GM18520 (cell line): ENCODE results near the gene CD79A.

ENCODE experiments used
- ATAC-seq: cut with Tn5 transposase; IDR thresholded peaks from one replicate; pipeline ENCODE4 v1.9.1; 2021; ENCODE audit not compliant: unreplicated experiment

Gene CD79A

DNA sequence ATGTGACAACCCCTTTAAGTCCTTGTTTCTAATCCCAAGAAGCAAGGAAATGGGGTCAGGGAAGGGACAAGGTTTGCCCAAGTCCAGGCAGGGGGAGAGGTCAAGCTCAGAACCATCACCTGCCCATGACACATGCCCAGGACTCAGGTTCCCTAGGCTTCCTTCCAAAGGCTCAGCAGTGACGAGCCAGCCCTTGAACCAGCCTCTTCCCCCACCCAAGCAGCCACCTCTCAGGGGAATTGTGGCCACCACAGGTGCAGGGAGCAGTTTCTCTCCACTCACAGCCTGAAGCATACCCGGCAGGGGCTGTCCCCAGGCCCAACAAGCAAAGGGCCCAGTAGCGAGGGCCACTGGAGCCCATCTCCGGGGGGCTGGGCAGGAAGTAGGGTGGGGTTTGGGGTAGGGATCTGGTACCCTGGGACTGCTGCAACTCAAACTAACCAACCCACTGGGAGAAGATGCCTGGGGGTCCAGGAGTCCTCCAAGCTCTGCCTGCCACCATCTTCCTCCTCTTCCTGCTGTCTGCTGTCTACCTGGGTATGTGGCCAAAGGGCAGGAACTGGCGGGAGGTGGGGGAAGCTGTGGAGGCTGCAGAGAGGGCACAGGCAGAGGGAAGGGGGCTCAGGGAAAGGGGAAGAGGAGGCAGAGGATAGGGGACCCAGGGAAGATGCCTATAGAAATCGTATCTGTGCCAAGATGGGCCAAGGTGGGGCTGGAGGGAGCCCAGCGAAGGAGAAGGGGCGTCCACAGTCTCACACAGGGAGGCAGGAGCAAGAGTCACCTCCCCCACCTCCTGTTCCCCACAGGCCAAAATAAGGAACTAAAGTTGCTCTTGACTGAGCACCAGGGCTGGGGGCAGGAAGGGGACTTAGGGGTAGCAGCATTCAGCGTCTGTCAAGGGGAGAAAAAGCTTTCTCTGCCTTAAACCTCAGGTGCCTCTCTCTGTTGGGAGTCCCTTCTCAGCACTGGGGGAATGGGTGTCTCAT lies at the start of gene CD79A:
TSS of gene CD79A (plus strand) at position 433 of the 986 bp plus-strand sequence. CDS start at position 459, 26 bp downstream.
- peak; percentile 41 for ATAC-seq

DNA sequence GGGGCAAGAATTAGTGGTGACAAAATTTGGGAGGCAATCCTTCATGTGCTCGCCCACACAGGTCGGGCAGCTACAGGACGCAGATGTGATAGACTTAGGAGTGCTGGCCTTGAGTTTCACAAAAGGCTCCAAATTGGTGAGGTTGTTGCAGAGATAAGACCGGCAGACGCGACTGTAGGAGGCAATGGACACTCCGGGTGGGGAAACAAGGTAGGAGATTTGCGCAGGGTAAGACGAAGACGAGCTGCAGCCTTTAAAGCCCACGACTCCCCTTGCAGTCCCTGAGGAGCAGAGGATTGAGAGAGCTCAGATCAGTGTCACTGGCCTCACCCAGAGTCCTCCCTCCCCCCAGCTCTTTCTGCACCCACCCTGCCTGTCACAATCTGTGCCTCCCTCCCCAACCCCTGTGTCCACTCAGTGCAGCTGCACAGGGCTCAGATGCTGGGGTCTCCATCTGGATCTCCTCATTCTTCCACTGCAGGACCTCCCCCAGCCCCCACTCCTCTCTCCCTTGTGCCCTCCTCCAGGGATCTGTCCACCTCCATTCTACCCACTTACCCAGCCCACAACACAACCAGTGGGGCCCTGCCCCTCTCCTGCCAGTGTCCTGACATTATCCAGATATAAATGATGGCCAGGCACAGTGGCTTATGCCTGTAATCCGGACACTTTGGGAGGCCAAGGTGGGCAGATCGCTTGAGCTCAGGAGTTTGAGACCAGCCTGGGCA lies 38.9 kb upstream of the CD79A start:
- no peak for ATAC-seq

GRCh38 chr19:41839211-41839610 lies 37.9 kb upstream of the CD79A start:
- ATAC-seq, result no peak

DNA sequence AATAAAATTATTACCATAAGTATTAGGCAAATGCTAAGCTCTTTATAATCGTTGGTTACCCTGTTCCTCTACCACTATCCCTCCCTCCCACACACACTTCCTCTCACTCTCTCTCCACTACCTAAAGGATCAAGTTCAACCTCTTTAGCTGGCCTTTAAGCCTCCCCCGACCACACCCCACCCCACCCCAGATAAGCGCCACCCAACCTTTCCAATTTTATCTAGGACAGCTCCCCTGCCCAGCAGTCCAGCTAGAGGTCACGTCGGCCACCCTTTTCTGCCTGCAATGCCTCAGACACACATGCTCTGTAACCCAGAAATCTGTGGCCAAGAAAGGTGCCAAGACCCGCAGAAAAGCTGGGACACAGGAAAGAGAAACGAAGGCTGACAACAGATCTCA lies 33.7 kb upstream of the CD79A start:
- no peak for ATAC-seq

DNA sequence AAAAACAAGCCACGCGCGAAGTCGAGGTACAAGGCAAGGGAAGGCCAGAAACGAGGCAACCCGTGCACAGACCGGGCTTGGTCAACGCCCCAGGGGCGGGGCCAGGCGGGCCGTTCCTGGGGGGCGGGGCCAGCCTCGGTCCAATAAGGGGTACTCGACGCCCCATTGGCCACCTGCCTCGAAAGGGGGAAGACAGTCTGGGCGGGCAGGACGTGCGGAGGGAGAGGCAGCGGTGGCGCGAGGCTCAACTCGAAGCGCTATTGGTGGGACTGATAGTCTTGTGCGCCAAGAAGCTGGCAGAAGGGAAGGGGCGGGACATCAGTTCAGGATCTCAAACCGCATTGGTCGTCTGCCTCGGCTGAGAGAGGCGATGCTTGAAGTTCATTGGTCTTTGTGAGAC lies 32.5 kb upstream of the CD79A start, which contains the start of gene LYPD4:
TSS of gene LYPD4 (minus strand) at position 83 of the 400 bp plus-strand sequence. CDS start 5,398 bp downstream, outside the sequence.
- ATAC-seq, result no peak

GRCh38 chr19:41845001-41845050 lies 32.3 kb upstream of the CD79A start, which contains the start of gene DMRTC2:
Gene DMRTC2 (plus strand): TSS chr19:41845042. CDS start chr19:41847429, 2,387 bp downstream.
- ATAC-seq, result no peak

DNA sequence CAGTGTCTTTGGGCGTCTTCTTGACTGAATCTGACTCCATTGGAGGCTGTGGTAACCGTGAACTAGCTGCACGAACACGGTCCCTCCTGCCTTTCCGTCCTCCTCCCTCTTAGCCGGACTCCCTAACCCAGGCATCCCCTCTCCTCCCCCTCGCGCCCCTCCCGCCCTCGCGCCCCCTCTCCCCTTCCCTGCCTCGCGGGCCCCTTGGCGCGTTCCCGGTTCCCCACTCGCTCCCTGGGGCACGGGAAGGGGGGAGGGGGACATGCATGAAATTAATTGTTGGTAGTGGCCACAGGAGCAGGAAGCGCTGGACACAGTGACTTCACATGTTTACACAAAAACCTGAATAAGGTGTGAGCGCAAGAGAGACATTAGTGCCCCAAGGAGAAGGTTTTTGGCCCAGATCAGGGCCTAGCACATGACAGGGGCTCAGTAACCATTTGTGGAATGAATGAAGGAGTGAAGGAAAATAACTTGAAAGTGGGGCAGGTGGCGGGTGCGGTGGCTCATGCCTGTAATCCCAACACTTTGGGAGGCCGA lies 32.0 kb upstream of the CD79A start:
- ATAC-seq, result no peak

DNA sequence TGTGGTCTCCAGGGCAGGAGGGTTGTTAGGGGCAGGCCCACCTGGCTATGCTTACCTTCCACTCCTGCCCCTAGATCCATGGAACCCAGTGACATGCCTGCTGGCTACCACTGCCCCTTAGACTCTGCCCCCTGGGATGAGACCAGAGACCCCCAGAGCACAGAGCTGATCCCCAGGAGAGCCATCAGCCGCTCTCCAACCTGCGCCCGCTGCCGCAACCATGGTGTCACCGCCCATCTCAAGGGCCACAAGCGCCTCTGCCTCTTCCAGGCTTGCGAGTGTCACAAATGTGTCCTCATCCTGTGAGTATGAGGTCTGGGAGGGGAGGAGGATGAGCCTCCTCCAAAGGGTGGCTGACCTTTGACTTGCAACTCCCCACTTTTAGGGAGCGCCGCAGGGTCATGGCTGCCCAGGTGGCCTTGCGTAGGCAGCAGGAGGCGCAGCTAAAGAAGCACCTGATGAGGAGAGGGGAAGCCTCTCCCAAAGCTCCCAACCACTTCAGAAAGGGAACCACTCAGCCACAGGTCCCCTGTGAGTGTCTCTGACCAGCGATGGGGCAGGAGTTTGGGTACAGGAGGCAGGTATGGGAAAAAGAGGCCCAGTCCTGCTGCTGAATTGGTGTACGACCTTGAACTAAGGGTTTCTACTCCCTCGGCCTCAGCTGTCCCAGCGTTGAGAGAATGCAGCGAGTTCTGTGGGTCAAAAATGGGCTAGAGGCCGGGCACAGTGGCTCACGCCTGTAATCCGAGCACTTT lies 29.6 kb upstream of the CD79A start:
- no peak for ATAC-seq

- no peak for ATAC-seq
Observed at GRCh38 chr19:41848666-41849065, 28.4 kb upstream of the CD79A start.

- ATAC-seq, result no peak
Observed at GRCh38 chr19:41849067-41849466, 28.0 kb upstream of the CD79A start.

- no peak for ATAC-seq
Observed at GRCh38 chr19:41850381-41850780, 26.7 kb upstream of the CD79A start.

GRCh38 chr19:41851456-41851855 lies 25.6 kb upstream of the CD79A start:
- no peak for ATAC-seq

GRCh38 chr19:41853344-41853743 lies 23.7 kb upstream of the CD79A start:
- no peak for ATAC-seq

DNA sequence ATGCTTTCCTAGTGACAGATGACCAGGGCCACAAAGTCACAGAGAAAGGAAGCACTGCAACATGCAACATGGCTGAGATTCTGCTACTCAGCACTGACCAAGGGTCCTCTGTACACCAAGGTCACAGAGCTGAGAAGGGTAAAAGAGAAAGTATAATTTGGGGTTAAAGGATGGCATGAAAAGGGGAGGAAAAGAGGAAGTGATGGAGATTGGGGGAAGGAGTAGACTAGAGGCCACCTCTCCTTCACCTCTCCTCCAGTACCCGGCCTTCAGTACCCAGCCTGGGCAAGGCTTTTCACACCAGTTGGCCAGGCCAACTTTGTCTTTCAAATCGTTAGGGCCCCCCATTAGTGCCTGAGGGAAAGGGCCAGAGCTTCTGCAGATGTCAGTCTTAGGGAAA lies 23.3 kb upstream of the CD79A start:
- no peak for ATAC-seq

- no peak for ATAC-seq
Observed at GRCh38 chr19:41859213-41859617, 17.9 kb upstream of the CD79A start.

DNA sequence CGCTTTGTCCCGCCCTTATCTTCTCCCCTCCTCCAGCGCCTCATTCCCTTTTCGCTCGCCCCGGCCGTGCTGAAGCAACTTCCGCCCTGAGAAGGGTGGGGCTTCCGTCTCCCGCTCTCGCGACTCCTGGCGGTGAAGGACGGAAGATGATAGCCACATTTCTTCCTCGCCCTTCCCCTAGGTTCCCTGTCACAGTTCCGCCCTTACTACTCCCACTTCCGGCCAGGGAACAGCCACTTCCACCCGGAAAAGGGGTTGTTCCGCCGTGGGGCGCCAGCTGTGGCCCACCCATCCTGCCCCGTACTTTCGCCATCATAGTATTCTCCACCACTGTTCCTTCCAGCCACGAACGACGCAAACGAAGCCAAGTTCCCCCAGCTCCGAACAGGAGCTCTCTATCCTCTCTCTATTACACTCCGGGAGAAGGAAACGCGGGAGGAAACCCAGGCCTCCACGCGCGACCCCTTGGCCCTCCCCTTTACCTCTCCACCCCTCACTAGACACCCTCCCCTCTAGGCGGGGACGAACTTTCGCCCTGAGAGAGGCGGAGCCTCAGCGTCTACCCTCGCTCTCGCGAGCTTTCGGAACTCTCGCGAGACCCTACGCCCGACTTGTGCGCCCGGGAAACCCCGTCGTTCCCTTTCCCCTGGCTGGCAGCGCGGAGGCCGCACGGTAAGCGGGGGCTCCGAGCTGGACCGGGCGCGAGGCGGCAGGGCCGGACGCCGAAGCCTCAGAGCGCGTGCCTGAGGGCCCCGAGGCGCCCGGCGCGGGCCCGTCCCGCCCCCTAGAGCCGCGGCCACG lies 17.3 kb upstream of the CD79A start, which contains the start of gene RPS19:
TSS of gene RPS19 (plus strand) at position 638 of the 801 bp plus-strand sequence. CDS start 520 bp downstream, outside the sequence.
- peak; percentile 75 for ATAC-seq

- no peak for ATAC-seq
Observed at GRCh38 chr19:41860419-41861115, 16.5 kb upstream of the CD79A start.

GRCh38 chr19:41861116-41861768 lies 15.8 kb upstream of the CD79A start:
- no peak for ATAC-seq

- no peak for ATAC-seq
Observed at GRCh38 chr19:41861846-41862245, 15.2 kb upstream of the CD79A start.
